Superior temporal gyrus (tissue), 1 donor: Measurements from ENCODE around the gene SGCD.

Experiments
- DNase-seq: peaks from one replicate; pipeline ENCODE4 v3.0.0-alpha.2; 2016; ENCODE audit errors: extremely low spot score

The SGCD gene

GRCh38 chr5:156361436-156362109, 34.6 kb downstream of the SGCD start:
- no peak for DNase-seq

- DNase-seq: no peak
These were observed 36.9 kb downstream of the SGCD start for GRCh38 chr5:156363861-156364260.

- no peak for DNase-seq
These were observed 39.6 kb downstream of the SGCD start for GRCh38 chr5:156366521-156366920.

- no peak for DNase-seq
These were observed 40.6 kb downstream of the SGCD start for GRCh38 chr5:156367597-156367996.

GRCh38 chr5:156375895-156376495, 49.0 kb downstream of the SGCD start:
- DNase-seq: no peak

- DNase-seq: no peak
These were observed 49.8 kb downstream of the SGCD start for GRCh38 chr5:156376751-156377150.

GRCh38 chr5:156378159-156378558, 51.2 kb downstream of the SGCD start:
- no peak for DNase-seq

GRCh38 chr5:156379206-156379605, 52.2 kb downstream of the SGCD start:
- no peak for DNase-seq

- DNase-seq: no peak
These were observed 53.9 kb downstream of the SGCD start for GRCh38 chr5:156380848-156381247.

GRCh38 chr5:156383510-156384265, 56.7 kb downstream of the SGCD start:
- no peak for DNase-seq

- no peak for DNase-seq
These were observed 58.5 kb downstream of the SGCD start for GRCh38 chr5:156385416-156385815.

GRCh38 chr5:156386976-156387375, 60.0 kb downstream of the SGCD start:
- no peak for DNase-seq

- no peak for DNase-seq
These were observed 60.4 kb downstream of the SGCD start for GRCh38 chr5:156387391-156387790.

GRCh38 chr5:156388233-156388632, 61.3 kb downstream of the SGCD start:
- no peak for DNase-seq

GRCh38 chr5:156391139-156391538, 64.2 kb downstream of the SGCD start:
- no peak for DNase-seq

GRCh38 chr5:156393980-156394379, 67.0 kb downstream of the SGCD start:
- no peak for DNase-seq

- peak; percentile 53 for DNase-seq
These were observed 67.8 kb downstream of the SGCD start for GRCh38 chr5:156394642-156395305.

- DNase-seq: no peak
These were observed 68.3 kb downstream of the SGCD start for GRCh38 chr5:156395306-156395675.

- no peak for DNase-seq
These were observed 69.3 kb downstream of the SGCD start for GRCh38 chr5:156396063-156396829.

- no peak for DNase-seq
These were observed 69.8 kb downstream of the SGCD start for GRCh38 chr5:156396830-156397081.

- DNase-seq: no peak
These were observed 72.4 kb downstream of the SGCD start for GRCh38 chr5:156399323-156399722.
